ENCODE data around the gene TNFAIP8L2. TPM values are rescaled to one million over a fixed set of nuclear protein-coding genes. Genes with fewer than 3 reads are reported as not detected.
"Not testable (repeated sequence)": the region's sequence is repeated elsewhere in the genome, so short reads cannot be mapped to it uniquely, and the experiment has no call there.

TNFAIP8L2 gene
- polyA plus RNA-seq, 1 experiment = not detected

DNA sequence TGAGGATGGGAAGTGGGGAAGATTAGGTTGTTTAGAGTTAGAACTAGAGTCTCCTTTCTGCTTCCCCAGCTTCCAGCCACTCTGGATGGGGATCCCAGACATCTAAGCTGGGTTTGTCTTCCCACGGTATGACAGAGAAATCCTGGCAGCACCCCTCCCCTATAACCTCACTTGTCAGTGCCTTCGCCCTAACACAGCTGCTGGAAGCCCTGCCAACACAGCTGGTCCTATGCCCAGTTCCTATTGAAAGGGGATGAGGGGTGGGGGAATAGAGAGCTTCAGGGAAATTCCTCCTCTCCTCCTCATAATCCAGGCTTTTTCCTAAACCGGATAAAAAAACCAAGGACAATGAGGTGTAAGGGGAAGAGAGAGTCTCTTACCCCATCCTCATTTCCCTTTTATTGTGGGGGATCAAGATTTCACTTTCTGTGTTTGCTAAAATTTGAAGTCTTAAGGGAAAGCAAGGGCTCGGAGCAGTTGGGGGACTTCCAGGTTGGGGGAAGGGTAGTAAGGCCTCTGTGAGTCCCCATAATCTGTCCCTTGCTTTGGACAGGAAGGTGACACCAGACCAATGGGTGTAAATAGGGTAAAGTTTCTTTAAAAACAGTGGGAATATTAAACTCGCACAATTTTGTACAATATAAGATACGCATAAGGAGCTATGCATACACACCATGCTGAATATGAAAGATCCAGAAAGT lies 18.7 kb downstream of the TNFAIP8L2 start:
- Histone ChIP-seq H3K27me3 (ENCODE audit: control insufficient read depth, insufficient read depth, low read length) (no peaks in the 10 kb centered on the region), H3K4me3 (ENCODE audit: low read depth, low read length) (no peak overlapping the region), H3K36me3 (ENCODE audit: control insufficient read depth, insufficient read depth, low read length) (peaks cover 13% of the 10 kb centered on the region)
- DNase-seq (ENCODE audit: low read depth) = no peak
- CTCF ChIA-PET = interaction anchor here (1.2 to 1.7 kb wide), 4 partner anchors 8 to 75 kb away, joined by 3 to 5 read pairs (median 4); no protein-coding TSS in a partner anchor
- POLR2A ChIA-PET = no interaction called here
- TF ChIP-seq CTCF (IDR thresholded peaks at IDR 0.05; ENCODE audit: insufficient read depth, low read depth, low read length) = no peak

- ChIA-PET POLR2A (no interaction called here), CTCF (interaction anchor here (1.2 to 1.7 kb wide), 3 partner anchors 9 to 21 kb away, joined by 3 to 5 read pairs (median 5); no protein-coding TSS in a partner anchor)
- peak; percentile 62 for TF ChIP-seq CTCF (IDR thresholded peaks at IDR 0.05; ENCODE audit: insufficient read depth, low read depth, low read length)
- Histone ChIP-seq H3K36me3 (ENCODE audit: control insufficient read depth, insufficient read depth, low read length) (peaks cover 13% of the 10 kb centered on the region), H3K4me3 (ENCODE audit: low read depth, low read length) (no peak within 1 kb of the TSS), H3K27me3 (ENCODE audit: control insufficient read depth, insufficient read depth, low read length) (no peaks in the 10 kb centered on the region)
- DNase-seq (ENCODE audit: low read depth) = no peak
Observed at GRCh38 chr1:151175863-151176262, 19.4 kb downstream of the TNFAIP8L2 start, which contains the start of gene TMOD4. Gene TMOD4 (minus strand): TSS chr1:151175981. CDS start chr1:151174875, 1,106 bp downstream.

DNA sequence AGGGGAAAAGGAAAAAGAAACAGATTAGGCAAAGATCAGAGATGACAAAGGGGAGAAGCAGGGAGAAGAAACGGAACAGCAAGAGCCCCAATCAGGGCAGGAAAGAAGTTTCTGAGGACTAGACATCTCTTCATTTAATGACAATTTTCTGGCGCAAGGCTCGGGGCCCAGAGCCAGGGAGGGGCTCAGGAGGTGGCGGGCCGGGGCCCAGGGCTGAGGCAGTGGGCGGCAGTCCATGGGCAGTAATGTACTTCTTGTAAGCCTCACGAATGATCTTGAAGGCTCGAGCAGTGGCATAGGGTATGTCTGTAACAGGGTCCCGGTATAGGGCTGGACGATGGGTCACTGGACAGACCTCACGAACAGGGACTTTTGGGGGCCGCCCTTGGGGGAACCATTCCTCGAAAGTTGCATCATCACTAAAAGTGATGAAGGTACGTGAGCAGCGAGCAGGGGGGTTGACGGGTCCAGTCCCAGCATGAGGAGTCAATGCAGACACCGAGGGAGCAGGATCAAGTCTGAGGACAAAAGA lies 20.1 kb downstream of the TNFAIP8L2 start:
- ChIA-PET CTCF (interaction anchor here (1.2 to 1.7 kb wide), 3 partner anchors 10 to 21 kb away, joined by 3 to 5 read pairs (median 5); no protein-coding TSS in a partner anchor), POLR2A (no interaction called here)
- Histone ChIP-seq H3K4me3 (ENCODE audit: low read depth, low read length) (no peak overlapping the region), H3K36me3 (ENCODE audit: control insufficient read depth, insufficient read depth, low read length) (peaks cover 17% of the 10 kb centered on the region), H3K27me3 (ENCODE audit: control insufficient read depth, insufficient read depth, low read length) (no peaks in the 10 kb centered on the region)
- DNase-seq (ENCODE audit: low read depth) = no peak
- TF ChIP-seq CTCF (IDR thresholded peaks at IDR 0.05; ENCODE audit: insufficient read depth, low read depth, low read length) = no peak

GRCh38 chr1:151184211-151184610 lies 27.8 kb downstream of the TNFAIP8L2 start:
- no peak for TF ChIP-seq CTCF (IDR thresholded peaks at IDR 0.05; ENCODE audit: insufficient read depth, low read depth, low read length)
- H3K36me3 ChIP-seq (ENCODE audit: control insufficient read depth, insufficient read depth, low read length) = peaks cover 18% of the 10 kb centered on the region
- H3K4me3 ChIP-seq (ENCODE audit: low read depth, low read length) = no peak overlapping the region
- CTCF ChIA-PET = no interaction called here
- H3K27me3 ChIP-seq (ENCODE audit: control insufficient read depth, insufficient read depth, low read length) = no peaks in the 10 kb centered on the region
- no peak for DNase-seq (ENCODE audit: low read depth)
- POLR2A ChIA-PET = no interaction called here

DNA sequence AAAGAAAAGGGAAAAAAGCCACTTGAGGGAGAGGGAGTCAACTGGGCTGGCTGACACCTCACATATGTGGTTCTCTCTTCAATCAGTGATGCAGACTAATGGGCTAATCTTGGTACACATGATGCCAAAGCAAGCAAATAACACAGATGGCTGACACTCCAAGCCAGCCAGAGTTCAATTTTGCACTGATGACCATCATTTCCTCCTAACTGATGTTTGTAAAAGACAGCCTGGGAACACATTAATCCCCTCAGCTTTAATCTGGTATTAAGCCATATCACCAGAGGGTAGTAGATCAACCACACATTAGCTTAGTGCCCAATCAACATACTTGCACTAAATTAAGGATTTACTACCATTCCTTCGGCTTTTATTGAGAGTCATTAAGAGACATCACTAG lies 30.8 kb downstream of the TNFAIP8L2 start:
- no peak for TF ChIP-seq CTCF (IDR thresholded peaks at IDR 0.05; ENCODE audit: insufficient read depth, low read depth, low read length)
- ChIA-PET POLR2A (no interaction called here), CTCF (interaction anchor here (2.0 kb wide), 1 partner anchor 11 kb away, joined by 5 read pairs; the partner anchor contains the start of gene TMOD4)
- DNase-seq (ENCODE audit: low read depth) = no peak
- H3K27me3 ChIP-seq (ENCODE audit: control insufficient read depth, insufficient read depth, low read length) = no peaks in the 10 kb centered on the region
- peaks cover 11% of the 10 kb centered on the region for H3K36me3 ChIP-seq (ENCODE audit: control insufficient read depth, insufficient read depth, low read length)
- no peak overlapping the region for H3K4me3 ChIP-seq (ENCODE audit: low read depth, low read length)

- DNase-seq (ENCODE audit: low read depth); H3K27me3 ChIP-seq (ENCODE audit: control insufficient read depth, insufficient read depth, low read length); H3K36me3 ChIP-seq (ENCODE audit: control insufficient read depth, insufficient read depth, low read length): not testable (repeated sequence)
- POLR2A ChIA-PET = interaction anchor here (0.6 kb wide), 1 partner anchor 89 kb away, joined by 10 read pairs; no protein-coding TSS in a partner anchor
- CTCF ChIA-PET = interaction anchor here (2.1 kb wide), 1 partner anchor 63 kb away, joined by 8 read pairs; no protein-coding TSS in a partner anchor
- H3K4me3 ChIP-seq (ENCODE audit: low read depth, low read length) = peak overlapping the region; percentile 81
Observed at GRCh38 chr1:151188667-151189066, 32.2 kb downstream of the TNFAIP8L2 start.

All from BJ (cell line).